Activated gamma-delta T cell (primary cell): ENCODE results near the gene SLC1A4.
"Not testable (repeated sequence)": the region's sequence is repeated elsewhere in the genome, so short reads cannot be mapped to it uniquely, and the experiment has no call there.

Experiments
- DNase-seq: peaks from one replicate; lab custom pipeline; 2025; lab: John Stamatoyannopoulos, UW

Gene SLC1A4

GRCh38 chr2:65026154-65026553 is 37.0 kb downstream of the SLC1A4 start:
- DNase-seq = no peak

- DNase-seq = no peak
Measured at GRCh38 chr2:65026704-65027464, 37.7 kb downstream of the SLC1A4 start.

GRCh38 chr2:65027616-65028244 is 38.5 kb downstream of the SLC1A4 start:
- DNase-seq = no peak

- no peak for DNase-seq
Measured at GRCh38 chr2:65030476-65031332, 41.5 kb downstream of the SLC1A4 start.

- DNase-seq = no peak
Measured at GRCh38 chr2:65031341-65032018, 42.3 kb downstream of the SLC1A4 start.

GRCh38 chr2:65032019-65032975 is 43.1 kb downstream of the SLC1A4 start:
- no peak for DNase-seq

- no peak for DNase-seq
Measured at GRCh38 chr2:65033178-65033577, 44.0 kb downstream of the SLC1A4 start.

- not testable (repeated sequence) for DNase-seq
Measured at GRCh38 chr2:65033667-65034066, 44.5 kb downstream of the SLC1A4 start.

- DNase-seq = no peak
Measured at GRCh38 chr2:65035351-65035943, 46.2 kb downstream of the SLC1A4 start.

GRCh38 chr2:65037178-65037577 is 48.0 kb downstream of the SLC1A4 start:
- DNase-seq = no peak

GRCh38 chr2:65039640-65040039 is 50.4 kb downstream of the SLC1A4 start:
- DNase-seq = no peak

GRCh38 chr2:65040400-65041261 is 51.4 kb downstream of the SLC1A4 start:
- no peak for DNase-seq

- no peak for DNase-seq
Measured at GRCh38 chr2:65043001-65043400, 53.8 kb downstream of the SLC1A4 start.

- DNase-seq = no peak
Measured at GRCh38 chr2:65044097-65044735, 55.0 kb downstream of the SLC1A4 start.

GRCh38 chr2:65045651-65046050 is 56.5 kb downstream of the SLC1A4 start:
- no peak for DNase-seq

- DNase-seq = no peak
Measured at GRCh38 chr2:65046633-65047407, 57.6 kb downstream of the SLC1A4 start.

- DNase-seq = no peak
Measured at GRCh38 chr2:65049010-65049639, 59.9 kb downstream of the SLC1A4 start.

- DNase-seq = no peak
Measured at GRCh38 chr2:65050931-65051330, 61.7 kb downstream of the SLC1A4 start.
